ENCODE measurements around the gene SPAM1.
A peak's percentile ranks its signal among the peaks of the same experiment; 100 is the strongest.

Gene SPAM1

DNA sequence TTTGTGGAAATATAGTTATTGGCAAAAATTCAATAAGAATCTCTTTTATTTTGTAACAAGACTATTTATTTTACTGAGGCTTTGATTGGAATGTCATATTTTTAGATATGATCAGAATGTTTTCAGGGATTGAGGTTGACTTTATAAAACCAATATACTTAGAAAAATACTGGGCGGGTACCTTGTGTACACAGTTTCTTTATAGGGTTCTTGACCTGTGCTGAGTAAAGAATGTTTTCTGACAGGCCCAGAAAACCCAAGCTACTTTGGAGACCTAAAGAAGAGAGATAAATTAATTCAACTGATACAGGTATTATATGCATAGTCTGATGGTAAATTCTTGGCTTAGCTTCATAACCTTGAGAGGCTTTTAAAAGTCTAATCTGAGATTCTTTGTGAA lies 23.9 kb upstream of the SPAM1 start:
- DNase-seq (ENCODE audit: low spot score), result no peak
- TF ChIP-seq, protein P1, sequence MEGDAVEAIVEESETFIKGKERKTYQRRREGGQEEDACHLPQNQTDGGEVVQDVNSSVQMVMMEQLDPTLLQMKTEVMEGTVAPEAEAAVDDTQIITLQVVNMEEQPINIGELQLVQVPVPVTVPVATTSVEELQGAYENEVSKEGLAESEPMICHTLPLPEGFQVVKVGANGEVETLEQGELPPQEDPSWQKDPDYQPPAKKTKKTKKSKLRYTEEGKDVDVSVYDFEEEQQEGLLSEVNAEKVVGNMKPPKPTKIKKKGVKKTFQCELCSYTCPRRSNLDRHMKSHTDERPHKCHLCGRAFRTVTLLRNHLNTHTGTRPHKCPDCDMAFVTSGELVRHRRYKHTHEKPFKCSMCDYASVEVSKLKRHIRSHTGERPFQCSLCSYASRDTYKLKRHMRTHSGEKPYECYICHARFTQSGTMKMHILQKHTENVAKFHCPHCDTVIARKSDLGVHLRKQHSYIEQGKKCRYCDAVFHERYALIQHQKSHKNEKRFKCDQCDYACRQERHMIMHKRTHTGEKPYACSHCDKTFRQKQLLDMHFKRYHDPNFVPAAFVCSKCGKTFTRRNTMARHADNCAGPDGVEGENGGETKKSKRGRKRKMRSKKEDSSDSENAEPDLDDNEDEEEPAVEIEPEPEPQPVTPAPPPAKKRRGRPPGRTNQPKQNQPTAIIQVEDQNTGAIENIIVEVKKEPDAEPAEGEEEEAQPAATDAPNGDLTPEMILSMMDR (IDR thresholded peaks at IDR 0.05; ENCODE audit: extremely low read depth, insufficient read depth, missing control alignments), result no peak

DNA sequence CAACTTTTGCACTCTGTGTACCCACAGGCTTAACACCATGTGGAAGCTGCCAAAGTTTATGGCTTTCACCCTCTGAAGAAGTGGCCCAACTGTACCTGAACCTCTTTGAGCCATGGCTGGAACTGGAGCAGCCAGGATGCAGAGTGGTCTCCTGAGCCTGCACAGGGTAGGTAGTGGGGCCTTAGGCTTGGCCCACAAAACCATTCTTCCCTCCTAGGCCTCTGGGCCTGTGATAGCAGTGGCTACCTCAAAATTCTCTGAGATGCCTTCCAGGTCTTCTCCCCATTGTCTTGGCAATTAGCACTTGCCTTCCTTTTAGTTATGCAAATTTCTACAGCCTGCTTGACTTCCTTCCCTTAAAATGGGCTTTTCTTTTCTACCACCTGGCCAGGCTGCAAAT lies 19.3 kb upstream of the SPAM1 start:
- DNase-seq (ENCODE audit: low spot score), result no peak
- in situ Hi-C loops (cut with MboI; ENCODE audit: low pct_unique_long_range_greater_than_20kb, low sequenced_read_pairs, unreplicated experiment), result no loop called here
- TF ChIP-seq, protein P1 (IDR thresholded peaks at IDR 0.05; ENCODE audit: extremely low read depth, insufficient read depth, missing control alignments), result no peak

More for the DNA sequence above, 23.9 kb upstream of the SPAM1 start:
- in situ Hi-C loops (cut with MboI; ENCODE audit: low pct_unique_long_range_greater_than_20kb, low sequenced_read_pairs, unreplicated experiment), result no loop called here

DNA sequence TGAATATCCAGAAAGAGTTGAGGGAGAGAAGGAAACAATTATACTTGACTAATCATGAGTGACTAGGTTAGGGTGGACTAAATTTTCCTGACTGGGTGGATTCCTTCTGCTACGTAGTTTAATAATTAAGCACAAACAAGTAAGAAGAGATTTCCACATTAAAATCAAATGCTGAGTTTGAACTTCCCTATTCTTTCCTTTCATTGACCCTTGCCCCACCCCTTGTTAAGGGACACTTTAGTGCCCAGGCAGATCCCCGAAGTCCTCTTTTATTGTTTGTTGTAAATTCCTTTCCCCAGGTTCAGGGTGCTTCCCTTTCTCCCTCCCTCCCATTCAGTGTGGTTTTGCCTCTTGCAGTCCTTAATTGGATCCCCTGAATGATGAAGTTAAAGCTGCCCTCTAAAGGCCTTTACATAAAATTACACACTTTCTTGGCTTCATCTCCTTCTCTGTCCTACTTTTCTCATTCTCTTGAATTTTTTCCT lies 8.8 kb upstream of the SPAM1 start:
- DNase-seq (ENCODE audit: low spot score), result no peak
- in situ Hi-C loops (cut with MboI; ENCODE audit: low pct_unique_long_range_greater_than_20kb, low sequenced_read_pairs, unreplicated experiment), result no loop called here

DNA sequence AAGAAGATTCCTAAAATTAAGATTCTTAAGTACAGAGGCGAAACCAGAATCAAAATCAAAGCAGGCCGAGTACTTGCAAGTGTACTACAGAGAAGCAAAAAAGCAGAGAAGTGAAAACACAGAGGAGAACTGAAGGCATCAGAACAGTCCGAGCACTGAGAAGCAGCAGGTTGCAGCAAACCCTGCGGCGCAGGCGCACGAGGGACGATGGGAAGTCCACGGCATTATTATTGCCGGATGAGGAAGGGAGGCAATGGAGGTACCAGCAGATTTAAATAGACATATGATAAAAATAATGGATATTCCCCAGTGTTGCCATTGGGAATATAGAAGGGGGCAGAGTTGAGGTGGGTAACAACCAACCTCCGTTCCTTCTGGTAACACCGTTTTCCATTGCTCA lies 7.2 kb upstream of the SPAM1 start:
- TF ChIP-seq, protein P1 (IDR thresholded peaks at IDR 0.05; ENCODE audit: extremely low read depth, insufficient read depth, missing control alignments), result no peak
- in situ Hi-C loops (cut with MboI; ENCODE audit: low pct_unique_long_range_greater_than_20kb, low sequenced_read_pairs, unreplicated experiment), result no loop called here
- DNase-seq (ENCODE audit: low spot score), result no peak

More for the DNA sequence above, 8.8 kb upstream of the SPAM1 start:
- TF ChIP-seq, protein P1 (IDR thresholded peaks at IDR 0.05; ENCODE audit: extremely low read depth, insufficient read depth, missing control alignments), result peak; percentile 40

DNA sequence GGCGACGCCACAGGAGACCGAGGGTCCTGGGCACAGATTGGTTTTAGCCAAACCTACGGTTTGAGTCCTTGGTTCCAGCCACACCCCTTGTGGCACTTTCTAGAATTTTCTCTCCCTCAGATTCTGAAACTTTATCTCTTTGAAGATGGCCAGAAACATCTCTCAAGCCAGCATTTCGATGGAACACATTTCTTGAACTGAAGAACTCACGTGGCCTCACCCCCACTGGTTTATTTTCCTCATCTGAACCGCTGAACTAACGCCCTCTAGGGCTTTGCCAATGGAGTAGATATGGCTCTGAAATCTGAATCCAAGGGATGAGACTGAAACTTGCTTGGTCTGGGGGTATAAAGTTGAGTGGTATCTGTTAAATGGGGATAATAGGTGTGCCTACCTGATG lies 6.7 kb upstream of the SPAM1 start:
- DNase-seq (ENCODE audit: low spot score), result no peak
- in situ Hi-C loops (cut with MboI; ENCODE audit: low pct_unique_long_range_greater_than_20kb, low sequenced_read_pairs, unreplicated experiment), result no loop called here
- TF ChIP-seq, protein P1 (IDR thresholded peaks at IDR 0.05; ENCODE audit: extremely low read depth, insufficient read depth, missing control alignments), result no peak

DNA sequence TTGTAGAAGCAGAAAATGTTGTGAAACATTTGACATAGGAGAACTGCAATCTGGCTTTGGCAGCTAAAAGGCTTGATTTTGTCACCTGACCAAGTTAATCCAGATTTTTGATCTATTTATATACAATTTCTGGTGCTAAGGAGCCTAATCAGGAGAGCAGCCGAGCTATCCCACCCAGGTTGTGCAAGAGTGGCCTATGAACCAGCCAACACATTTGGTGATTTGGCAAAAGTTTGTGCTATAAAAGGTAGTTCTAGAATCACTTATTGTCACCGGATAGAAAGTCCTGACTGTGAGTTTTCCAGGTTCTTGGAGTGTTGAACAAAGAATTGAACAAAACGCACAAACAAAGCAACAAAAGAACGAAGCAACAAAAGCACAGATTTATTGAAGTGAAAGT lies 1.4 kb upstream of the SPAM1 start:
- DNase-seq (ENCODE audit: low spot score), result no peak
- TF ChIP-seq, protein P1 (IDR thresholded peaks at IDR 0.05; ENCODE audit: extremely low read depth, insufficient read depth, missing control alignments), result no peak
- in situ Hi-C loops (cut with MboI; ENCODE audit: low pct_unique_long_range_greater_than_20kb, low sequenced_read_pairs, unreplicated experiment), result no loop called here

DNA sequence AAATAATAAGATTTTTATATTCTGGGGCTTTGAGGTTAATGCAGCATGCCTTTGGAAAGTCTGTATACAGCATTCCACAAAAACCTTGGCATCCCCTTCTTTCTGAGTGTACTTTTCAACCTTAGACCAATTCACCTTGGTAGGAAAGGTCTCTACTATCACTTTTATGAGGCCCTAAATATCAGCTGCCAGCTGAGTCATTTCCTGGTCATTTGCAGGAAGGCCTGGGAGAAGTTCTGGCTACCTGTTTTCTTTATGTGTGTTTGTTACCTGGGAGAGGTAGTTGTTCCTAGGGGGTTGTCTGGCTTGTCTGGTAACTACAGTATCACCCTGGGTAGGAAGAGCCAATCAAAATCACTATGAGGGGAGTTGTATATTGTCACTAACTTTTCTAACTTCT lies 4.1 kb downstream of the SPAM1 start:
- no peak for DNase-seq (ENCODE audit: low spot score)
- in situ Hi-C loops (cut with MboI; ENCODE audit: low pct_unique_long_range_greater_than_20kb, low sequenced_read_pairs, unreplicated experiment), result no loop called here

More for the DNA sequence above, 4.1 kb downstream of the SPAM1 start:
- TF ChIP-seq, protein P1 (IDR thresholded peaks at IDR 0.05; ENCODE audit: extremely low read depth, insufficient read depth, missing control alignments), result no peak
